Lower leg skin (tissue), 4 donors: ENCODE measurements around the gene TMEM144. TPM values are rescaled to one million over a fixed set of nuclear protein-coding genes. Genes with fewer than 3 reads are reported as not detected.
A peak's percentile ranks its signal among the peaks of the same experiment; 100 is the strongest.

Experiments used
- DNase-seq, 2 donors: peaks; one replicate each; pipeline ENCODE4 v3.0.0-alpha.2; 2019; ENCODE audit warnings: low spot score in 2 of 2
- H3K4me3 ChIP-seq: fragments of 200-600 bp; sonication (generic); 2 replicates; pipeline ENCODE4 v1.5.1; 2017; ENCODE audit warnings: mild to moderate bottlenecking, low read depth; ENCODE audit not compliant: poor library complexity, severe bottlenecking
- POLR2A ChIP-seq, 2 donors: fragments of 450-650 bp; IDR thresholded peaks; one replicate each; pipeline ENCODE4 v1.6.1; 2016 to 2017; ENCODE audit warnings: antibody characterized with exemption in 2 of 2, mild to moderate bottlenecking in 1 of 2, moderate library complexity in 1 of 2
- WGBS, 2 donors: methylation state at CpG; one replicate each; pipeline ENCODE4 v1.1.5; 2018; 5-methylcytosine and 5-hydroxymethylcytosine counted together
- intact Hi-C: fragments of 100-400 bp; cut with DNase I; formaldehyde crosslinking; loops from one replicate; pipeline ENCODE4 v1.15.0; 2023; ENCODE audit warnings: low total_unique reads
- total RNA-seq, 4 donors: library from RNA; depleted of rRNA; stranded (reverse); fragments of >200 nt; gene quantifications; one replicate each; pipeline ENCODE4 v1.1.0, GENCODE V29; 2016
- TF ChIP-seq, protein P1 (sequence below), 3 donors: fragments of 450-650 bp; IDR thresholded peaks; one replicate each; pipeline ENCODE4 v1.5.1; 2016; ENCODE audit warnings: antibody characterized with exemption in 3 of 3, mild to moderate bottlenecking in 3 of 3, moderate library complexity in 2 of 3

The TMEM144 gene
- total RNA-seq, 4 donors from 2014 or later, result 3.9 to 5.3 (median 4.6) TPM

- TF ChIP-seq POLR2A (IDR thresholded peaks at IDR 0.05), result no peak
- intact Hi-C loops, result no loop called here
- no peak overlapping the region for H3K4me3 ChIP-seq
- DNase-seq, result no peak
- whole genome bisulfite sequencing, 2 donors, result 34 to 50% methylated on average over 3 of the region's 3 CpGs
These were observed 87.6 kb downstream of the TMEM144 start for GRCh38 chr4:158297866-158298265.

DNA sequence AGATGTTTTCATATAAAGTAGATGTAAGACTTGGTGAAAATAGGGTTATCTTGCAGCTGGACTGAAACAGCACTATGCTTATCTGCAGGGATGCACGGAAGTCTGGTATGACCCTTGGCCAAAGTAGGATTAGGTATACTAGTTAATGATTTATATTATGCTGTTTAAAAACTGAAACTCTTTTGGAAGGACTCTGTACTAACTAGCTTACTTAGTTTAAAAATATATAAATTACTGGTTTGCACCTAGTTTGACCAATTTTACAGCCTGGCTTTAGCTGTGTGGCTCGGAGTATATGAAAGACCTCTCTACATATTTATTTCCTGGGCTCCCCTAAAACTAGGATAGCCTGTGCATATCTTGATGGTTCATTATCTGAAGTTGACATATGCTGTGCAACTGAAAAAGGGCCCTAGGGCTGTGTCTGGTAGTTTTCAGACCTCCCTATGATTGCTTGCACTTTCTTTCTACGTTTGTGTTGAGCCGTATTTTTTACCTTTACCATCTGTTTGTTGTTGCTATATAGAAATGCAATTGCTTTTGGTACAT is 89.2 kb downstream of the TMEM144 start:
- WGBS, 2 donors, result 82 to 83% methylated on average over 4 of the region's 4 CpGs
- no peak overlapping the region for H3K4me3 ChIP-seq
- TF ChIP-seq POLR2A (IDR thresholded peaks at IDR 0.05), result no peak
- TF ChIP-seq, protein P1, sequence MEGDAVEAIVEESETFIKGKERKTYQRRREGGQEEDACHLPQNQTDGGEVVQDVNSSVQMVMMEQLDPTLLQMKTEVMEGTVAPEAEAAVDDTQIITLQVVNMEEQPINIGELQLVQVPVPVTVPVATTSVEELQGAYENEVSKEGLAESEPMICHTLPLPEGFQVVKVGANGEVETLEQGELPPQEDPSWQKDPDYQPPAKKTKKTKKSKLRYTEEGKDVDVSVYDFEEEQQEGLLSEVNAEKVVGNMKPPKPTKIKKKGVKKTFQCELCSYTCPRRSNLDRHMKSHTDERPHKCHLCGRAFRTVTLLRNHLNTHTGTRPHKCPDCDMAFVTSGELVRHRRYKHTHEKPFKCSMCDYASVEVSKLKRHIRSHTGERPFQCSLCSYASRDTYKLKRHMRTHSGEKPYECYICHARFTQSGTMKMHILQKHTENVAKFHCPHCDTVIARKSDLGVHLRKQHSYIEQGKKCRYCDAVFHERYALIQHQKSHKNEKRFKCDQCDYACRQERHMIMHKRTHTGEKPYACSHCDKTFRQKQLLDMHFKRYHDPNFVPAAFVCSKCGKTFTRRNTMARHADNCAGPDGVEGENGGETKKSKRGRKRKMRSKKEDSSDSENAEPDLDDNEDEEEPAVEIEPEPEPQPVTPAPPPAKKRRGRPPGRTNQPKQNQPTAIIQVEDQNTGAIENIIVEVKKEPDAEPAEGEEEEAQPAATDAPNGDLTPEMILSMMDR (IDR thresholded peaks at IDR 0.05), result no peak
- intact Hi-C loops, result no loop called here
- no peak for DNase-seq

- WGBS, 2 donors, result 75% methylated on average over 3 of the region's 3 CpGs
- TF ChIP-seq, protein P1 (IDR thresholded peaks at IDR 0.05), result no peak
- TF ChIP-seq POLR2A (IDR thresholded peaks at IDR 0.05), result no peak
- intact Hi-C loops, result no loop called here
- H3K4me3 ChIP-seq, result no peak overlapping the region
- DNase-seq, result no peak
These were observed 89.7 kb downstream of the TMEM144 start for GRCh38 chr4:158300012-158300411.

DNA sequence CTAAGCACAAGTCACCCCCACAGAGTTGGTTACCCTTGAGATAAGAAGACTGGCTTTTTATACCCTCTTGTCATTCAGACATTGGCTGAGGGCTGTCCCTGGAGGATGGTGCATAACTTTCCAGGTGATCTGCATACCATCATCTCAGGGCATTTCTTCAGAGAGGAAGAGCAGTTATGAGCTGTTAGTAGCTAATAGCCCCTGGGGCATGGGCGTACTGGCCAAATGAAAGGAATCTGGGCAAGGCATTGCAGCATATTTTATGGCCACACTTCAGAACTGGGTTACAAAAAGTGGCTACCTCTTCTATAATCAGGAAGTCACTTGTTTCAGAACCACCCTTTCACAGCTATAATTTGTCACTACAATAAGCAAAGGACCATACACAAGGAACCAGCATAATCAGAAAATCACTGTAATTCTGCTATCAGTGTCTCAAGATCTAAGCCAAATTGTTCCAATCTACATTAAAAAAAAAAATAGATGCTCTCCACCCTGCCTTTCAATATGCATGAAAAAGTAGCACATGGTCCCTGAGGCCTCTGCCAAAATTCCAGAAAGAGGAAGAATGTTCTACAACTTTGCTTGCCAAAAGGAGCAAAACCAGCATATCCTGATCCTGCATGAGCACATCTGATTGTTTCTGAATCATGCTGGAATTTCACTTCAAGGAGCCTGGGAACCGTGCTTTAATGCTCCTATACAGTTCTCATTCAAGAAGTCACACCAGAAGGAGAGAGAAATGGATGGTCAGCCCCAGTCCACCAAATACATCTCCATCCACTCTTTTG is 92.0 kb downstream of the TMEM144 start:
- peak in 1 of 2 donors; percentile 54 for DNase-seq
- no peak for TF ChIP-seq POLR2A (IDR thresholded peaks at IDR 0.05)
- TF ChIP-seq, protein P1 (IDR thresholded peaks at IDR 0.05), result no peak
- WGBS, 2 donors, result 34 to 42% methylated on average over 2 of the region's 2 CpGs
- intact Hi-C loops, result no loop called here
- H3K4me3 ChIP-seq, result no peak overlapping the region

GRCh38 chr4:158304694-158305093 is 94.4 kb downstream of the TMEM144 start:
- intact Hi-C loops, result no loop called here
- no peak for TF ChIP-seq POLR2A (IDR thresholded peaks at IDR 0.05)
- TF ChIP-seq, protein P1 (IDR thresholded peaks at IDR 0.05), result no peak
- 80 to 86% methylated on average over 1 of the region's 1 CpG for WGBS, 2 donors
- no peak for DNase-seq
- H3K4me3 ChIP-seq, result no peak overlapping the region

Other genes starting within 250 kb of the TMEM144 start
- gene GASK1B, start 37.5 kb upstream of the TMEM144 start, total RNA-seq, result 10 to 100 TPM in 1 of 4 donors, 1 to 10 TPM in 3; 3.8 to 10.8 (median 5.3) TPM